Measurements from ENCODE around the gene PRR5.

DNA sequence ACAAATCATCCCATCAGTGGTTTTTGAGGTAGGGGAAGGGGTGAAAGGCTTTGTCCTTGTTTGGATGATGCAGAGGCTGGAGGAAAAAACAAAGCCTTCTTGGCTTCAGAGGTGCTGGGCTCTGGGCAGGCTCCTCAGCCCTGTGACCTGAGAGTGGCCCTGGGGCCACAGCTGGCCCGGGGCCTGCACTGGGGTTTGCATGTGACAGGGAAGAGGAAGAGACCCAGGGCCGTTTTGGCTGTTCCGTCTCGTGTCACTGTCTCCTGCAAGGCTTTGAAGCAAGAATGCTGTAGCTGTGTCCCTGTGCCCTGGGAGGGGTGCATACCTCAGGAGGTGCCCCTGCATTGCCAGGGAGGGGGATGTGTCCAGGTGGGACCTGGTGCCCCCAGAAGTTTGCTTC is 63.0 kb downstream of the PRR5 start:
- TF ChIP-seq ZFAT (CRISPR knock-in tag; conservative IDR thresholded peaks at IDR 0.05) (no peak), REST (IDR thresholded peaks at IDR 0.05; ENCODE audit: borderline replicate concordance in 1 of 2, low read depth in 1 of 2, low read length in 2 of 2) (no peak), CTCF (CRISPR knock-in tag; IDR thresholded peaks at IDR 0.05) (no peak), HOXA5 (CRISPR knock-in tag; IDR thresholded peaks at IDR 0.05) (no peak), SP1 (IDR thresholded peaks at IDR 0.05) (no peak), SP1 (CRISPR knock-in tag; IDR thresholded peaks at IDR 0.05) (no peak), ZNF335 (CRISPR knock-in tag; IDR thresholded peaks at IDR 0.05) (no peak), ZNF383 (CRISPR knock-in tag; IDR thresholded peaks at IDR 0.05; ENCODE audit: borderline replicate concordance) (no peak), TAF1 (CRISPR knock-in tag; IDR thresholded peaks at IDR 0.05) (no peak), ZNF24 (IDR thresholded peaks at IDR 0.05) (no peak)
- TF ChIP-seq, protein P1, sequence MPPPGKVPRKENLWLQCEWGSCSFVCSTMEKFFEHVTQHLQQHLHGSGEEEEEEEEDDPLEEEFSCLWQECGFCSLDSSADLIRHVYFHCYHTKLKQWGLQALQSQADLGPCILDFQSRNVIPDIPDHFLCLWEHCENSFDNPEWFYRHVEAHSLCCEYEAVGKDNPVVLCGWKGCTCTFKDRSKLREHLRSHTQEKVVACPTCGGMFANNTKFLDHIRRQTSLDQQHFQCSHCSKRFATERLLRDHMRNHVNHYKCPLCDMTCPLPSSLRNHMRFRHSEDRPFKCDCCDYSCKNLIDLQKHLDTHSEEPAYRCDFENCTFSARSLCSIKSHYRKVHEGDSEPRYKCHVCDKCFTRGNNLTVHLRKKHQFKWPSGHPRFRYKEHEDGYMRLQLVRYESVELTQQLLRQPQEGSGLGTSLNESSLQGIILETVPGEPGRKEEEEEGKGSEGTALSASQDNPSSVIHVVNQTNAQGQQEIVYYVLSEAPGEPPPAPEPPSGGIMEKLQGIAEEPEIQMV (CRISPR knock-in tag; IDR thresholded peaks at IDR 0.05; ENCODE audit: low read depth) = no peak
- TF ChIP-seq, protein P2, sequence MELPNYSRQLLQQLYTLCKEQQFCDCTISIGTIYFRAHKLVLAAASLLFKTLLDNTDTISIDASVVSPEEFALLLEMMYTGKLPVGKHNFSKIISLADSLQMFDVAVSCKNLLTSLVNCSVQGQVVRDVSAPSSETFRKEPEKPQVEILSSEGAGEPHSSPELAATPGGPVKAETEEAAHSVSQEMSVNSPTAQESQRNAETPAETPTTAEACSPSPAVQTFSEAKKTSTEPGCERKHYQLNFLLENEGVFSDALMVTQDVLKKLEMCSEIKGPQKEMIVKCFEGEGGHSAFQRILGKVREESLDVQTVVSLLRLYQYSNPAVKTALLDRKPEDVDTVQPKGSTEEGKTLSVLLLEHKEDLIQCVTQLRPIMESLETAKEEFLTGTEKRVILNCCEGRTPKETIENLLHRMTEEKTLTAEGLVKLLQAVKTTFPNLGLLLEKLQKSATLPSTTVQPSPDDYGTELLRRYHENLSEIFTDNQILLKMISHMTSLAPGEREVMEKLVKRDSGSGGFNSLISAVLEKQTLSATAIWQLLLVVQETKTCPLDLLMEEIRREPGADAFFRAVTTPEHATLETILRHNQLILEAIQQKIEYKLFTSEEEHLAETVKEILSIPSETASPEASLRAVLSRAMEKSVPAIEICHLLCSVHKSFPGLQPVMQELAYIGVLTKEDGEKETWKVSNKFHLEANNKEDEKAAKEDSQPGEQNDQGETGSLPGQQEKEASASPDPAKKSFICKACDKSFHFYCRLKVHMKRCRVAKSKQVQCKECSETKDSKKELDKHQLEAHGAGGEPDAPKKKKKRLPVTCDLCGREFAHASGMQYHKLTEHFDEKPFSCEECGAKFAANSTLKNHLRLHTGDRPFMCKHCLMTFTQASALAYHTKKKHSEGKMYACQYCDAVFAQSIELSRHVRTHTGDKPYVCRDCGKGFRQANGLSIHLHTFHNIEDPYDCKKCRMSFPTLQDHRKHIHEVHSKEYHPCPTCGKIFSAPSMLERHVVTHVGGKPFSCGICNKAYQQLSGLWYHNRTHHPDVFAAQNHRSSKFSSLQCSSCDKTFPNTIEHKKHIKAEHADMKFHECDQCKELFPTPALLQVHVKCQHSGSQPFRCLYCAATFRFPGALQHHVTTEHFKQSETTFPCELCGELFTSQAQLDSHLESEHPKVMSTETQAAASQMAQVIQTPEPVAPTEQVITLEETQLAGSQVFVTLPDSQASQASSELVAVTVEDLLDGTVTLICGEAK (IDR thresholded peaks at IDR 0.05) = no peak
- TF ChIP-seq, protein P2 (CRISPR knock-in tag; IDR thresholded peaks at IDR 0.05) = no peak
